HG03045 (cell line): ENCODE data around the gene FEM1B.

Experiments used
- ATAC-seq: cut with Tn5 transposase; IDR thresholded peaks from one replicate; pipeline ENCODE4 v1.9.1; 2021; ENCODE audit warnings: mild to moderate bottlenecking, moderate library complexity; ENCODE audit not compliant: unreplicated experiment

The FEM1B gene

DNA sequence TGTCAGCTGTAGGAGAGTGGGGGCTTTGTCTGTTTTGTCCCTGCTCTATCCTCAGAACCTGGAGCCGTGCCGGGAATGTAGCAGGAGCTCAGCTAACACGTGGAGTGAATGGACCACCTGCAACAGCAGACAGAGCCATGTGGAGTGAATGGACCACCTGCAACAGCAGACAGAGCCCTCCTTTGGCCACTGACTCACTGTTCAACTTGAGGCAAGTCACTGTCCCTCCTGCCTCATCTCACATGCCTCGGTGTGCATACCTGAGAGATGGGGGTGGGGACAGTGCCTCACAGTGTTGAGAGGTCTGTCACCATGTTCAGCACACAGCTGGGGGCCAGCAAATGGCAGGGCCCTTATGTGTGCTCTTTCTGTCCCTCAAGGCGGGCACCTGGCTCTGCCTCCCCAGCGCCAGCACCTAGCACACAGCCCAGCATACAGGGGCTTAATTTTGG is 27.9 kb downstream of the FEM1B start:
- no peak for ATAC-seq

DNA sequence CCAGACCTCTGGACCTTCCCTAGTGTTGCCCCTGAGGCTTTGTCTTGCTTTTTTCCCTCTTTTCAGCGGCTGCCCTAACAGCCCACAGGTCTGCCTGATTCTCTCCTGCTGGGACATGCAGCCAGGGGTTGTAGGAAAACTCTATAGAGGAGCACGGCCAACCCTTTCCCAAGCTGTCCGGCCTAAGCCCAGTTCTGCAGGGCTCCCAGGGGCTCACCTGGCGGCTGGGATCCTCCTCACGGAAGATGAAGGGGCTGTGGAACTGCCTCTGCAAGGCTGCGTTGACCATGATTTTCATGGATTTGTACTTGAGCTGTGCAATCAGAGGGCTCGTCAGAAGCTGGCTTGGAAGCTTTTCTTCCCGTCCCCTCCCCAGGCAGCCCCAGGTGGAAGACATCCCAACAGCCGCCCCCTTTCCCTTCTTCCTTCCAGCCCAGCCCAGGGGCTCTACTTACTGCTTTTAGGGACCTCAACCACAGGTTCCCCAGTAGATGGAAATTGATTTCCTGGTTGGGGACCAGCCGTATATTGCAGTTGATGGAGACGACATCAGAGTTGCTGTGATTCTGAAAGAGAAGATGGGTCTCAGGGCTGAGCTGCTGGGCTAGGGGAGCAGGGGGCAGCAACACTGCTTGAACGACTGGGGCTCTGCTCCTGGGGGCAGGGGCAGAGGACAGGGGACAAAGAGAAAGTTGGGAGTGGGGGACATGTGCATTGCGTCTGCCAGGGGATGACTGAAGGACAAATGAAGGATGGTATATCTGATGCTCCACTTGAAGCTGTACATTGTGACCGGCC is 29.8 kb downstream of the FEM1B start:
- no peak for ATAC-seq

DNA sequence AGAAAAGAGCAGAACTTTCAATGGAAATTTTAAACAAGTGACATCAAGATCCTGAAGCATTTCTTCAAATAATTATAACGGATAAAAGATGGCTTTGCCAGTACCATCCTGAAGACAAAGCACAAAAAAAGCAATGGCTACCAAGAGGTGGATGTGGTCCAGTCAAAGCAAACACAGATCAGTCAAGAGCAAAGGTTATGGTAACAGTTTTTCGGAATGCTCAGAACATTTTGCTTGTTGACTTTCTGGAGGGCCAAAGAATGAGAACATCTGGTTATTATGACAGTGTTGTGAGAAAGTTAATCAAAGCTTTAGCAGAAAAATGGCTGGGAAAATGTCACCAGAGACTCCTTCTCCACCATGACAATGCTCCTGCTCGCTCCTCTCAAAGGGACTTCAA is 31.5 kb downstream of the FEM1B start:
- ATAC-seq = no peak

DNA sequence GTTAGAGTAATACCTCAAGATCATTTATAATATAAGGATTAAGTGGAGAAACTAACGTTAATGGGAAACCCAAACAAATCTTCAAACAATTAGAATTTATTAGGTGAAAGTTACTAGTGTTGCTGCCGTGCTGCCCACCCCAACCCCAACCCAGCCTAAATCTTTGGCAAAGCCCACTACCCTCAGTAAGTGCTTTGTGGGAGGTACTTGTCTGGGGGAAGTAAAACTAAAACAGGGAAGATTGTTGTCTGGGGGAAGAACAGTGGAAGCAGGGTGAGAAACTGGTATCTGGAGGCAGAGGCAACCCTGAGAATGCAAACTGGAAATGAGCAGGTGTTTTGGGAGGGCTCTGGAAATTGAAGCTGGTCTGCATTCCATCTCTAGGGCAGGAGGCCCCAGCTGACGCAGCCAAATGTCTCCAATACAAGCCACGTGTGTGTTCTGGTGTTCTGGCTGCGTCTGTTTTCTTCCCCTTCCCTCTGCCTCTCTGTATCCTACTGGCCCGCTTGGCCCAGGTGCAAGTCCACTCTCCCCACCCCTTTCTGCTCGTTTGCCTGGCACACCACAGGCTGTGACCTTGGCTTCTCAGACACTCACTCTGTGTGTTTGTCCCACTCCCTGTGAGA is 32.7 kb downstream of the FEM1B start:
- ATAC-seq = no peak

DNA sequence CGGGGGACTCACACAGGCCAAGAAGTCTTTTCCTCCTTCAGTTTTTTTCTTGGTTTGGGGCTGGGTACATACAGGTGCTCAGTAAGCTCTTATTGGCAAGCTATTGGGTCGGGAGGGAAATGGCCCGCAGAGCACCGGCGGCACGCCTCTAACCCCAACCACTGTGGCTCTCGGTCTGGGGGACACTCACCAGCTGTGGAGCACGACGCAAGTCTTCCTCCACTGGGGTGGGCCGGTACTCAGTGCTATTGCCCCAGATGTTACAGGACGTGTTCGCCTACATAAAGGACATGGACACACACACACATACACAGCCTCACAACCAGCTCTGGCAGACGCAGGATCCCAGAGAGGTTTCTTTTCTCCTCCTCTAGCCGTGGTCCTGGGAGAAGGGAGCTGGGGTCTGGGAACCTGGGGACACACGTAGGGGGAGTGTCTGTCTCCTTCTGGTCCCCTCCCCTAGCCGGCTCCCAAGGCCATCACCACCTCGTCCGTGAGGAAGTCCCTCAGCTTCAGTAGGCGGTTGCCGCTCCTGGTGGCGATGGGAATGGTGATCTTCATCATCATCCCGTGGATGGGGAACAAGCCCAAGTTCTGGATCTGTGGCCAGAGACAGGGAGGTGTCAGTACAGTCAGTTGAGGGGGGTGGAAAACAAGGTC is 33.4 kb downstream of the FEM1B start:
- no peak for ATAC-seq

DNA sequence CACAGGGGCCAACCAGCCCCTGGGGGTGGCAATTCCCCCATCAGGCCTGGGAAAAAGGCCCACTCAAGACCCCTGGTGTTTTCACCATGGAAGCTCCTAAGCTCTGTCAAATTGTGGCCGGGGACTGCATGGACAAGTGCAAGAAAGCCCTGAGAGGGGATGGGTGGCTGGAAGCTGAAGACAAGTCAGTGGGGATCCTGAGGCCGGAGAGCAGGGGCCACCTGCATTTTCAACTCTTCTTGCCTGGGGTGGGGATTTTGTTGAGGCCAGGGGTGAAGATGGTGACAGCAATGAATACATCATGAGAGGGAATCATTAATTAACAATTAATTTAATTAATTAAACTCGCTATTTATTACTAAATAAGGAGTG is 33.9 kb downstream of the FEM1B start:
- ATAC-seq = no peak

DNA sequence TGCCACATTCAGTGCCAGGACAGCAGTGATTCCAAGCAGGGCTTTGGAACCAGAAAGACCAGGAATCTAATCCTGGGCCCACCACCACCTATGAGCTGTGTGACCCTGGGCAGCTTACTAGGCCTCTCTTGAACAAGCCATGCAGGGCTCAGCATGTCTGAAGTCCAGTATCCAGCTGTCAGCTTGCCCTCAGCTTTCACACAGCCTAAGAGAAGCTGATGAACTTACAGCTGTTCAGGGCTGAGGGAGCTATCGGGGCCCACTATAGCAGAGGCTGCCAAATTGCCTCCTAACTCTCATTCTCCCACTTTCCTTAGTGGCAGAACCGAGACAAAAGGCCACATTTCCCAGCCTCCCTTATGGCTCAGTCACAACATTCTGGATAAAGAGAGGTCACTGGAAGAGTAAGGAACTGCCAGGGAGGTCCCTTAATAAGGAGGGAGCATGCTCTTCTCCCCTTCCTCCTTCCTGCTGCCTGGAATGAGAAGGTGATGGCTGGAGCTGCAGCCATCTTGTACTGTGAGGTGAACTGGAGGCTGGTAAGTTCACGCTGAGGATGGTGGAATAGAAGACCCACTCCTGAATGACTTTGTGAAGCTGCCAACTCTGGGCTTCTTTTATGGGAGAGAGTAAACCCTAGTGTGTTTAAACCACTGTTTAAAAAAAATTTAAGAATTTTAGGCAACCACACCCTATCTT is 34.5 kb downstream of the FEM1B start:
- no peak for ATAC-seq

DNA sequence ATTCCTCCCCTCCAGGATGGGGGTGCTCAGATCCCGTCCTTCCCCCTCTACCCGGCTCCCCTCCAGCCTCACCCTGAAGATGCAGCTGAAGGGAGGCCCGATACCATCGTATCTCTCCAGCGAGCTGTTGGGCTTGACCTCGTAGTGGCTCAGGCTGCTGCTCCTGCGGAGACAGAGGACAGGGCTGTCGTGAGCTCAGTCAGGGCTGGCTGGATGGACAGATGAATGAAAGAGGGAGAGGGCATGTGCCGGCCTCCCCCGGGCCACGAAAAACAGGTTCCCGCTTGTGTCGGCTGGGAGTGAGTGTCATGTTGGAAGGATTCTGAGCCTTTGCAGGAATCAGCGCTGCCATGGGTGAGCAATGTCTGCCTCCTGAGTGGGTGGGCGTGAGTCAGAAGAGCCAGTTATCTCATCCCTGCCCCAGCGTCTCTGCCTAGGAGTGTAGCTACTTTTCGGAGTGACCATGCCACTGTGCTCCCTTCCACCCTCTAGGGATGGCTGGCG is 35.2 kb downstream of the FEM1B start:
- ATAC-seq = no peak

DNA sequence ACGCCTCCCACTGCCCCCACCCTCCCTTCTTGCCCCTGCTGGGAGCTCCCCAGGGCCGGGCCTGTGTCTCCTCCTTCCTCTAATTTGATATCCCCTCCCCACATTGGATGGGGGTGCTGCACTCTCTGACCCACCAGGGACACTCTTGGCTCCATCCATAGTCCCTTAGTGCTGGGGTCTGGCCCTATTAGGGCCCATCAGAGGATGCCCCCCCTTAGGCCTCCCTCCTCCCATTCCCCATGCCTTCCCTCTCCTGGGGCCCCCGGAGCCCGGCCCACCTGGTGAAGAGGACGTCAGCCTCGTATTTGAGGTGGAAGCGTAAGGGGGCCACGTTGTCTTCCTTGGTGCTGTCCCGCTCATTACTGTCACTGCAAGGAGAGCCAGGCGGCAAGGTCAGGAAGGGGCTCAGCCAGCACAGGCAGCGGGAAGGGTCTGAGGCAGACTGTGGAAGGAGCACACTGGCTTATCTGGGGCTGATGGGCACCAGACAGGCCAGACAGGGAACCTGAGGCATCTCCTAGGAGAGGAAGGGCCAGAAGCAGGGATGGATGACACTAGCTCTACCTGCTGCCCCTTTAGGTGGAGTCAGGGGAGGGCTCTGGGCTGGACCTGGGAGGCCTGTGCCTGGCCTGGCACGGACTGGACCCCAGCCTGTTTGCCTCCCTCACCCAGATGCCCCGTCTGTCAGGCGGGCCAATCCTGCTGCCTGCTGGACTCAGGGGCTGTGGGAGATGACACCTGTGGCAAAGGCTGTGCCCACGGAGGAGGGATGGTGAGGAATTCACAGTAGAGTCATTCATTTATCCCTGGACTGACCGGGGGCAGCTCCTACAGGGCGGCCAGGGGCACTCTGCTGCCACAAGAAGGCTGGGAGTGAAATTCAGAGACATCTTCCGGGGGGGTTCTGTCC is 36.2 kb downstream of the FEM1B start:
- ATAC-seq = no peak

DNA sequence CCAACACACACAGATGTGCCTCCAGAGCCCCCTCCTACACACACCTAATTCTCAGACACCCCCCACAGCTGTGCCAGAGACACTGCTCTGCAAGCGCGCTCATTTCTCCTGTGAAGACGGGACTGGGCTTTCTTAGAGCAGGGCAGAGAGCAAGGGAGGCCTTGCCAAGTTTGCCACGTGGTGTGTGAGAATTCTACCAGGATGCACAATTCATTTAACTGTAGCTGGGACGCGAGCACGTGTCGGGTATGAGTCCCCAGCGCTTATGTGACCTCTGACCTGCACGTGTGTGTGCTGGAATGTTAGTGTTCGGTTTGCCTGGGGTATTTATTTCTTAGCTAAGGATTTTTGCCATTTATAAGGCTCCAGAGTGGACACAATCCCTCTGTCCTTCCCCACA is 37.0 kb downstream of the FEM1B start:
- no peak for ATAC-seq

DNA sequence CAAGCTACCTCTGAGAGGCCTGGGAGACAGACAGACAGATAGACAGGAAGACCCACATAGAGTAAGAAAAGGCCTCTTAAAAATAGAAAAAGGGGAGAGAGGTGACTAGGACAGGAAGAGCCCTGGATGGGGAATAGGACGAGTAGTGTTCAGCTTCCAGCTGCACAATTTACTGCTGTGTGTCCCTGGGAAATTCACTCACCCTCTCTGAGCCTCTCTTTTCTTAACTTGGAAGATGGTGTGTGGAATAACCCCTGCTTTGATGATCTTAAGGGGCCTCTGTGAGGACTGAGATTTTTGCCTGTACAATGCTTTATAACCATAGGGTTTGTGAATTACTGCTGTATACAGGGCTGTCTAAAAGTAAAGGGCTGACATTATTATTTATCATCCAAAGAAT is 37.5 kb downstream of the FEM1B start:
- no peak for ATAC-seq

DNA sequence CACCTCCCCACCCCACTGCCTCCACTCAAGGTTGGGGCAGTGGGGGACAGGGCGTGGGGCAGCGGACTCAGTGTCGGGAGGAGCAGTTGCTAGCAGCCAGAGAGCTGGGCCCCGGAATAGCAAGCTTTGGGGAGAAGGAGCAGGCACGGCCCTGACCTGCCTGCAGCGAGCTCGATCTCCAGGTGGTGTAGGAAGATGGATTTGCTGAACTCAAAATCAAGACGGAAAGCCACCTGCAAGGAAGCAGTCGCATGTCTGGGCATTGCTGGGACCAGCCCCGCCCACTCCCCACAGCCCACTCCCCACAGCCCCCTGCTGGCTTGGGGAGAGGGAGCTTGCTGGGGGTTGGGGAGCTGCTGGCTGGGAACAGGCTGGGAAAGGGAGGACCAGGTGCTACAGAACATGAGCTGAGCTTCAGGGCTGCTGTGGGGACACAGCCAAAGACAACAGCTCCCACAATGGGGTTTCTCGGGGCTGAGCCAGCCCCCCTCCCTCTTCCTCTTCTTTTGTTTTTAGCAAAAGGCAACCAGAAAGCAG is 38.0 kb downstream of the FEM1B start:
- no peak for ATAC-seq

DNA sequence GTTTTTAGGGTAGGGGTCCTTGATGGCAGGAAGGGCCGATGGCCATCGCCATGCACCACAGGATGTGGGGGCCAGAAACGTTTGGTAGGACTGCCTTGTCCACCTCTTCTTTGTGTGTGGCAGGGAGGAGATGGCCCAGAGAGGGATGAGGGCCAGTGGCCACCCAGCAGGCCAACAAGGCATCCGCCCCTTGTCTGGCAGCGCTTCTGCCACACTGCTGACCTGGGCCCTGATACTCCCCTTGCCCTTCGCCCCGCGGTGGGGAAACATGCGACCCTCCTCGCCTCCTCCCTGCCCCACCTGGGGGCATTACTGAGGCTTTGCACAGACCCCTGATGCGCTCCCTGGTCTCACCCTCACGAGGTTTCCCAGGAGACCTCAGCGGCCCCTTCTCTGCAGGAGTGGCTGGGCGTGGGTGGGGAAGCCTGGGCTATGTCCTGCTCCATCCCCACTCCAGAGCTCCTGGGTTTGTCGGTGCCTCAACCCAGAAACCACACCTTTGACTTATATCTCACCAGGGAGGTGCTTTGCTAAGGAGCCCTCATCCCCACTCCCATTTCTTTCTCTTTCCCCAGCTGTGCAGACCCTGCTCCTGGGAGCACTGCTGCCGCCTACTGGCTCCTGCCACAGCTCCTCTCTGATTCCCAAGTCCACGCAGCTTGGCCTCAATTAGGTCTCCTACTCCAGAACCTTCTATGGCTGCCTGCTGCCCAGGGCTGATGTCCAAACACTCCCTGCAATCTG is 38.7 kb downstream of the FEM1B start:
- no peak for ATAC-seq

DNA sequence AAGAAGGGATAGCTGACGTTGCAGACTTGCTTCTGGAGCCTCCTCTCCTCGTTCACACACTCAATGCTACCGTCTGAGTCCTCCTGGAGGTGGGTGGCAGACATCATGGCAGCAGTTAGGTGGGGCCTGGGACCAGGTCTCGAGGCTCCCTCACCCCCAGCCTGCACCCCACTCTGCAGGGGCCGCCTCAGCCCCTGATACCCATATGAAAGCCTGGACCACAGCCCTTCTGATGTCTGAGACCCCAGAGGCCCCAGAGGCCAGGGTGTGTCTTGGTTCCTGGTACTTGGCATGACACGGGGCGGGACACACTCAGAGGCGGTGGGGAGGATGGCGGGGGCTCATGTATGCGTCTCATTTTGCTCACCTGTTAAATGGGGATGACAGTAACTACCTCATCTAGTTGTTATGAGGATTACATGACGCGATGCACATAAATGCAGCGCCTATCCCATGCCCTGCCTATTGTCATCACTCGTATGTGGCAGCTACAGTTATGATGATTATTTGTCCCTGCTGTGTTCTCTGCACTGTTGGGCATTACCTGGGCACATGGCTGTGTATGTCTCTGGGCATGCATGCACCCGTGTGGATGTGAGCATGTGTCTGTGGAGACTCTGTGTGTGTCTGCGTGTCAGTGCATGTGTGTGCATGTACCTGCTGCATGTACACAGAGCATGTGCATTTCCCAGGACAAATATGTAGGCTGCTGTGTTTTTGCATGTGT is 39.9 kb downstream of the FEM1B start:
- ATAC-seq = no peak

DNA sequence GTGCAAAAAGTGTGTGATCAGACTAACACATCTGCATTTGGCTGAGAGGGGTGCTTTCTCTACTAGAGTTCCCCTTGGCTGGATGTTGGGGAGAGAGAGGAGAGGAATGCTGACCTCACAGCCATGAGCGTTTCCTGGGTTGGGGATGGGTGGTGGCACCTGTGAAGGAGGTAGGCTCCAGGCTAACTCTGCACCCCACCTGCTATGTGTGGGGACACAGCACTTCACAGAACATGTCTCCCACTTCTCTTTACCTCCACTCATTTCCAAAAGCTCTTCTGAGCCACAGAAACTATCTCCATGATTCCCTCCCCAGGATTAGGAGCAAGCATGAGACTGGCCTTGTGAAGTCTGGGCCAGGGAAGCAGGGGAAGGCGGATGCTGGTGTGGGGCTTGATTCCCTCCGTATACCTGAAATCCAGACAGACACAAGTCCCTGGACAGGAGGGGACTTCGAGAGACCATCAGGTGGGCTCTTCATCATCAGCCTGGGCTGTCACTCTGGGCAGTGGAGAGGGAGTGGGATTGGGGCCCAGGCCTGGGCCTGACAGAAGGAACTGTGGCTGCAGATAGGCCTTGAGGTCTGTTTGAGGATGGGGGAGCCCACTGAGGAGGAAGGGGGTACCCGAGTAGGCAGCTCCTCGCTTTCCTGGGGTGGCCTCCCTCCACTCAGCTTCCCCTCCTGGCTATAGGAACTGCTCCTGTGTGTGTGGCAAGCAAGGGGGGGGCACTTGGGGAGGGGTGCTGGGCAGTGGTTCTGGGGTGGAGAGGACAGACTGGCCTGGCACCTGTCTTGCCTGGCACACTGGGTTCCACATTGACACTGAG is 40.7 kb downstream of the FEM1B start:
- ATAC-seq = no peak

DNA sequence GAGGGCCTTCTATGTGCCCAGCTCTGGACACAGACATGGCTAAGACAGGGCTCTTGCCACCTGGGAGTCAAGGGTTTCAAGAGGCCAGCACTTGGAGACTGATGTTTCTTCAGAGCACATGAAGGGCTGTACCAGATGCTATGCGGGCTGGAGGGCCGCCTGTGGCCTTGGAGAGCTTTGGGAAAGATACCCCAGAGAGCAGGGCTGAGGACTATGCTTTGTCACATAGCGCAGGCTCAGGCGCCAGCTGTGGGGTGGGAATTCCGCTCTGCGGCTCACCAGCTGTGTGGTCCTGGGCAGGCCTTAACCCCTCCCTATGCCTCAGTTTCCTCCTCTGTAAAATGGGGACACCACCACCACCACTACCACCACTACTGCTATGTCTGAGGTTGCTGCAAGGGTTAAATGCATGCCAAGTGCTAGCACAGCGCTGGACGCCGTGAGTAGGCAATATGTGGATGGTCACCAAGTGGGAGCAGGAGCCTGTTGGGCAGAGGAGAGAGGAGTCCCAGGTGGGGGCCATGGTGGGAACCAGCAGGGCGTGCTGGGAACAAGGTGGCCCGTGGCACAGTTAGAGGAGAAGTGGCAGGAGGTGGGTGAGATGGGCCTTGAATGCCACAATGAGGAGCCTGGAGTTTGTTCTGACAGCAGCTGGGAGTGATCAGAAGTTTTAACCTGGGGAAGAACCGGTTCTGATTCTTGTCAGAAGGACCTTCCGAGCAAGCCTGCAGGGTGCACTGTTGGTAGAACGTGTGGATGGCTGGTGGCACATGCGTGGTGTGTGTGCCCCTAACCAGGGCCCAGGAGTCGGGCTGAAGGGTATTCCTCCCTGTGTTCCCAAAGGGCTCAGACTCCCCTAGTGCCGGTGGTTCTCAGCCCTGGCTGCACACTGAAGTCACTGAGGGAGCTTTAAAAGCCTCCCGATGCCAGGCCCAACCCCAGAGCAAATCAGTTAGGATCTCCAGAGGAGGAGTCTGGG is 41.7 kb downstream of the FEM1B start:
- no peak for ATAC-seq

DNA sequence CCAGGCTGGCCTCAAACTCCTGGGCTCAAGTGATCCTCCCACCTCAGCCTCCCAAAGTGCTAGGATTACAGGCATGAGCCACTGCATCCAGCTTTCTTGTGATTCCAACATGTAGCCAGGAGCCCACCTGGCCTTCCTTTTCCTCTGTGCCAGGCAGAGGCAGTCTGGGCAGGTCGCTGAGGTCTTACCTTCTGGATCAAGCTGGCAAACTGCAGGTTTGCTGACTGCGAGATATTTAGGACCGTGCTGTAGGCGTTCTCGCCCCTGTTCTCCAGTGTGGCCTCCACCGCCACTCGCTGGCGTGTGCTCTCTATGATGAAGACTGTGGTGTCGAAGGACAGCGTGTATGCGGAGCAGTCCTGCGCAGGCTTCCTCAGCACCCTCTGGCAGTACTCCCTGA is 42.5 kb downstream of the FEM1B start:
- ATAC-seq = no peak
